Ishikawa (cell line): ENCODE results near the gene AGPAT3.
A peak's percentile ranks its signal among the peaks of the same experiment; 100 is the strongest.

ENCODE experiments used
- CEBPB ChIP-seq: IDR thresholded peaks from 2 replicates; pipeline ENCODE4 v1.6.1; 2012
- CREB1 ChIP-seq: IDR thresholded peaks from 2 replicates; pipeline ENCODE4 v1.6.1; 2012; ENCODE audit warnings: low read depth
- EGR1 ChIP-seq: IDR thresholded peaks from 2 replicates; pipeline ENCODE4 v1.6.1; 2012
- EP300 ChIP-seq: IDR thresholded peaks from 2 replicates; pipeline ENCODE4 v1.6.1; 2012; ENCODE audit warnings: borderline replicate concordance
- FOXM1 ChIP-seq: IDR thresholded peaks from 2 replicates; pipeline ENCODE4 v1.6.1; 2012; ENCODE audit warnings: low read depth, borderline replicate concordance
- NFIC ChIP-seq: IDR thresholded peaks from 2 replicates; pipeline ENCODE4 v1.6.1; 2012
- RAD21 ChIP-seq: IDR thresholded peaks from 2 replicates; pipeline ENCODE4 v1.6.1; 2012; ENCODE audit warnings: low read depth
- TAF1 ChIP-seq: IDR thresholded peaks from 2 replicates; pipeline ENCODE4 v1.6.1; 2012; ENCODE audit warnings: low read depth, mild to moderate bottlenecking
- TCF12 ChIP-seq: IDR thresholded peaks from 2 replicates; pipeline ENCODE4 v1.6.1; 2012; ENCODE audit warnings: low read depth
- TEAD4 ChIP-seq: IDR thresholded peaks from 2 replicates; pipeline ENCODE4 v1.6.1; 2012
- YY1 ChIP-seq: IDR thresholded peaks from 2 replicates; pipeline ENCODE4 v1.6.1; 2012; ENCODE audit warnings: low read depth
- ZBTB7A ChIP-seq: IDR thresholded peaks from 2 replicates; pipeline ENCODE4 v1.6.1; 2012; ENCODE audit warnings: low read depth
- TF ChIP-seq, protein P1 (sequence below): IDR thresholded peaks from 2 replicates; pipeline ENCODE4 v1.6.1; 2012; ENCODE audit warnings: low read depth, mild to moderate bottlenecking
- TF ChIP-seq, protein P2 (sequence below): IDR thresholded peaks from 2 replicates; pipeline ENCODE4 v1.6.1; 2012
- TF ChIP-seq, protein P3 (sequence below): IDR thresholded peaks from 2 replicates; pipeline ENCODE4 v1.6.1; 2012

Gene AGPAT3

GRCh38 chr21:43864962-43865539, at the start of gene AGPAT3:
Gene AGPAT3 (plus strand): TSS chr21:43865223. CDS start chr21:43959682, 94,459 bp downstream.
- TF ChIP-seq, protein P1, sequence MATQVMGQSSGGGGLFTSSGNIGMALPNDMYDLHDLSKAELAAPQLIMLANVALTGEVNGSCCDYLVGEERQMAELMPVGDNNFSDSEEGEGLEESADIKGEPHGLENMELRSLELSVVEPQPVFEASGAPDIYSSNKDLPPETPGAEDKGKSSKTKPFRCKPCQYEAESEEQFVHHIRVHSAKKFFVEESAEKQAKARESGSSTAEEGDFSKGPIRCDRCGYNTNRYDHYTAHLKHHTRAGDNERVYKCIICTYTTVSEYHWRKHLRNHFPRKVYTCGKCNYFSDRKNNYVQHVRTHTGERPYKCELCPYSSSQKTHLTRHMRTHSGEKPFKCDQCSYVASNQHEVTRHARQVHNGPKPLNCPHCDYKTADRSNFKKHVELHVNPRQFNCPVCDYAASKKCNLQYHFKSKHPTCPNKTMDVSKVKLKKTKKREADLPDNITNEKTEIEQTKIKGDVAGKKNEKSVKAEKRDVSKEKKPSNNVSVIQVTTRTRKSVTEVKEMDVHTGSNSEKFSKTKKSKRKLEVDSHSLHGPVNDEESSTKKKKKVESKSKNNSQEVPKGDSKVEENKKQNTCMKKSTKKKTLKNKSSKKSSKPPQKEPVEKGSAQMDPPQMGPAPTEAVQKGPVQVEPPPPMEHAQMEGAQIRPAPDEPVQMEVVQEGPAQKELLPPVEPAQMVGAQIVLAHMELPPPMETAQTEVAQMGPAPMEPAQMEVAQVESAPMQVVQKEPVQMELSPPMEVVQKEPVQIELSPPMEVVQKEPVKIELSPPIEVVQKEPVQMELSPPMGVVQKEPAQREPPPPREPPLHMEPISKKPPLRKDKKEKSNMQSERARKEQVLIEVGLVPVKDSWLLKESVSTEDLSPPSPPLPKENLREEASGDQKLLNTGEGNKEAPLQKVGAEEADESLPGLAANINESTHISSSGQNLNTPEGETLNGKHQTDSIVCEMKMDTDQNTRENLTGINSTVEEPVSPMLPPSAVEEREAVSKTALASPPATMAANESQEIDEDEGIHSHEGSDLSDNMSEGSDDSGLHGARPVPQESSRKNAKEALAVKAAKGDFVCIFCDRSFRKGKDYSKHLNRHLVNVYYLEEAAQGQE = no peak
- TF ChIP-seq FOXM1 = no peak
- TF ChIP-seq YY1 = no peak
- TF ChIP-seq, protein P2, sequence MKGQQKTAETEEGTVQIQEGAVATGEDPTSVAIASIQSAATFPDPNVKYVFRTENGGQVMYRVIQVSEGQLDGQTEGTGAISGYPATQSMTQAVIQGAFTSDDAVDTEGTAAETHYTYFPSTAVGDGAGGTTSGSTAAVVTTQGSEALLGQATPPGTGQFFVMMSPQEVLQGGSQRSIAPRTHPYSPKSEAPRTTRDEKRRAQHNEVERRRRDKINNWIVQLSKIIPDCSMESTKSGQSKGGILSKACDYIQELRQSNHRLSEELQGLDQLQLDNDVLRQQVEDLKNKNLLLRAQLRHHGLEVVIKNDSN = no peak
- TF ChIP-seq EP300 = no peak
- no peak for TF ChIP-seq CEBPB
- TF ChIP-seq, protein P3, sequence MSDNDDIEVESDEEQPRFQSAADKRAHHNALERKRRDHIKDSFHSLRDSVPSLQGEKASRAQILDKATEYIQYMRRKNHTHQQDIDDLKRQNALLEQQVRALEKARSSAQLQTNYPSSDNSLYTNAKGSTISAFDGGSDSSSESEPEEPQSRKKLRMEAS = no peak
- no peak for TF ChIP-seq EGR1
- no peak for TF ChIP-seq CREB1
- no peak for TF ChIP-seq RAD21
- TF ChIP-seq TCF12 = no peak
- no peak for TF ChIP-seq ZBTB7A
- TF ChIP-seq TAF1 = no peak
- no peak for TF ChIP-seq TEAD4
- TF ChIP-seq NFIC = no peak

DNA sequence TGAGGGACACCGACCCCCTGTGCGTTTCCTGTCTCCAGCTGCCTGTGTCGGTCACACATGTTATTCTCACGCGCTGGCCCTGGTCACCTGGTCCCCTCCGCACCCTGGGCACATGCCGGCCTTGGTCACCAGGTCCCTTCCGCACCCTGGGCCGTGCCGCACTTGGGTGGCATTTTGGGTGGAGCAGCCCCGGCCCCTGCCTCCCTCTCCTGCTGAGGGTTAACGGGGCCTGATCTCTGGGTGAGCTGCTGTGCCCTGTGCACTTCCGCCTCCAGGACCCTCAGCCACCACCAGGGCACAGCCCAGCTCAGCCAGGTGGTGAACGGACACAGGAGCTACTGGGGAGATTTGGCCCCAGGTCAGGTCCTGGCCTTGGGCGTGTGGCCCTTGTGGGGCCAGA, 49.0 kb upstream of the AGPAT3 start:
- no peak for TF ChIP-seq TCF12
- TF ChIP-seq RAD21 = no peak
- TF ChIP-seq TEAD4 = no peak
- no peak for TF ChIP-seq ZBTB7A
- TF ChIP-seq NFIC = no peak
- TF ChIP-seq, protein P3 = no peak
- TF ChIP-seq TAF1 = no peak
- no peak for TF ChIP-seq CREB1
- TF ChIP-seq, protein P2 = no peak

GRCh38 chr21:43816611-43817071, 48.4 kb upstream of the AGPAT3 start:
- TF ChIP-seq, protein P1 = no peak
- TF ChIP-seq RAD21 = peak; percentile 7; the same call in 1 of the 2 replicates

GRCh38 chr21:43817157-43818086, 47.6 kb upstream of the AGPAT3 start:
- no peak for TF ChIP-seq EGR1
- no peak for TF ChIP-seq TEAD4
- no peak for TF ChIP-seq NFIC
- TF ChIP-seq TAF1 = no peak
- no peak for TF ChIP-seq EP300
- no peak for TF ChIP-seq RAD21
- TF ChIP-seq, protein P2 = no peak
- TF ChIP-seq, protein P1 = no peak
- TF ChIP-seq TCF12 = no peak
